ENCODE results near the gene NR2F6.
"Not testable (repeated sequence)": the region's sequence is repeated elsewhere in the genome, so short reads cannot be mapped to it uniquely, and the experiment has no call there.

NR2F6 gene

GRCh38 chr19:17245535-17245984 is at the start of gene NR2F6:
Gene NR2F6, minus strand, starts transcription at chr19:17245919. Its CDS starts 699 bp downstream, at chr19:17245220.
- no peak for DNase-seq

- DNase-seq = peak; percentile 70
Observed at GRCh38 chr19:17294051-17294891, 48.6 kb upstream of the NR2F6 start.

GRCh38 chr19:17293605-17294004 is 47.9 kb upstream of the NR2F6 start:
- no peak for DNase-seq

- peak; percentile 95 for DNase-seq
Observed at GRCh38 chr19:17292301-17293074, 46.8 kb upstream of the NR2F6 start.

GRCh38 chr19:17289489-17289888 is 43.8 kb upstream of the NR2F6 start:
- peak; percentile 94 for DNase-seq

GRCh38 chr19:17286752-17287151 is 41.0 kb upstream of the NR2F6 start:
- DNase-seq = no peak

GRCh38 chr19:17286263-17286662 is 40.5 kb upstream of the NR2F6 start:
- no peak for DNase-seq

- no peak for DNase-seq
Observed at GRCh38 chr19:17285415-17286135, 39.9 kb upstream of the NR2F6 start.

- no peak for DNase-seq
Observed at GRCh38 chr19:17283504-17283996, 37.8 kb upstream of the NR2F6 start.

- DNase-seq = peak; percentile 95
Observed at GRCh38 chr19:17282488-17283125, 36.9 kb upstream of the NR2F6 start.

GRCh38 chr19:17281391-17282304 is 35.9 kb upstream of the NR2F6 start, which contains the start of gene ANKLE1:
Gene ANKLE1, plus strand, starts transcription at chr19:17281901. Its CDS starts 20 bp downstream, at chr19:17281921.
- DNase-seq = peak; percentile 97

- no peak for DNase-seq
Observed at GRCh38 chr19:17279436-17279835, 33.7 kb upstream of the NR2F6 start.

GRCh38 chr19:17275441-17276175 is 29.9 kb upstream of the NR2F6 start:
- no peak for DNase-seq

GRCh38 chr19:17274892-17275291 is 29.2 kb upstream of the NR2F6 start:
- not testable (repeated sequence) for DNase-seq

GRCh38 chr19:17268754-17269153 is 23.0 kb upstream of the NR2F6 start:
- DNase-seq = no peak

- DNase-seq = peak; percentile 99
Observed at GRCh38 chr19:17266975-17267788, 21.5 kb upstream of the NR2F6 start, which contains the start of gene BABAM1. Gene BABAM1, plus strand, starts transcription at chr19:17267443. Its CDS starts 1,364 bp downstream, at chr19:17268807.

GRCh38 chr19:17266589-17266974 is 20.9 kb upstream of the NR2F6 start:
- no peak for DNase-seq

GRCh38 chr19:17266026-17266425 is 20.3 kb upstream of the NR2F6 start:
- no peak for DNase-seq

GRCh38 chr19:17264641-17264979 is 18.9 kb upstream of the NR2F6 start, which contains the start of gene USHBP1:
Gene USHBP1, minus strand, starts transcription at chr19:17264745. Its CDS starts 446 bp downstream, at chr19:17264299.
- no peak for DNase-seq

All from hematopoietic multipotent progenitor cell treated with erythropoietin and hydrocortisone succinate and interleukin-3 and kit ligand, for 6 days (in vitro differentiated cells).